CD14-positive monocyte (primary cell): ENCODE results near the gene PTPRD. TPM values are rescaled to one million over a fixed set of nuclear protein-coding genes. Genes with fewer than 3 reads are reported as not detected.

Source experiments
- DNase-seq, 3 donors: peaks; one replicate each; pipeline ENCODE4 v3.0.0-alpha.2; 2011 to 2022
- H2AFZ ChIP-seq: 2 replicates; pipeline ENCODE4 v1.6.0; 2012; ENCODE audit warnings: mild to moderate bottlenecking, low read depth, low read length, inconsistent platforms; ENCODE audit not compliant: insufficient read depth, poor library complexity, severe bottlenecking
- H3K27ac ChIP-seq, 2 donors: 1 replicate in 1 of 2; 2 replicates in 1 of 2; pipeline ENCODE4 v1.5.1; 2012 to 2013; ENCODE audit warnings: low read length in 2 of 2, control low read depth in 1 of 2, inconsistent platforms in 1 of 2, low read depth in 1 of 2, mild to moderate bottlenecking in 1 of 2
- H3K27me3 ChIP-seq, 2 donors: one replicate each; pipeline versions ENCODE4 v1.6.0 to v1.6.1; 2011 to 2013; ENCODE audit warnings: low read length in 2 of 2; ENCODE audit not compliant: control insufficient read depth in 2 of 2, insufficient read depth in 2 of 2
- H3K36me3 ChIP-seq, 2 donors: replicated peaks in 1 of 2; 1 replicate in 1 of 2; 2 replicates in 1 of 2; pipeline versions ENCODE4 v1.5.1 to v1.6.1; 2012 to 2013; ENCODE audit warnings: low read length in 2 of 2, control low read depth in 1 of 2, inconsistent platforms in 1 of 2, mild to moderate bottlenecking in 1 of 2; ENCODE audit not compliant: insufficient read depth in 2 of 2, control insufficient read depth in 1 of 2
- H3K4me1 ChIP-seq, 2 donors: 1 replicate in 1 of 2; 2 replicates in 1 of 2; pipeline versions ENCODE4 v1.5.1 to v1.6.1; 2012 to 2013; ENCODE audit warnings: low read length in 2 of 2, control low read depth in 1 of 2, inconsistent platforms in 1 of 2, mild to moderate bottlenecking in 1 of 2, moderate library complexity in 1 of 2; ENCODE audit not compliant: insufficient read depth in 2 of 2, control insufficient read depth in 1 of 2
- H3K4me2 ChIP-seq: replicated peaks from 2 replicates; pipeline ENCODE3; 2012; ENCODE audit warnings: low read length, moderate library complexity, mild to moderate bottlenecking; ENCODE audit not compliant: poor library complexity, severe bottlenecking; ENCODE audit errors: extremely low read depth
- H3K4me3 ChIP-seq, 3 experiments: fragments of 200-600 bp in 1 of 3; sonication (generic) in 1 of 3; replicated peaks in 1 of 3; 1 replicate in 2 of 3; 2 replicates in 1 of 3; pipeline ENCODE4 v1.5.1; 2011 to 2013; ENCODE audit warnings: low read length in 3 of 3, mild to moderate bottlenecking in 3 of 3, control low read depth in 2 of 3, low read depth in 2 of 3, inconsistent platforms in 1 of 3, moderate library complexity in 1 of 3
- H3K79me2 ChIP-seq: 2 replicates; pipeline ENCODE4 v1.6.0; 2012; ENCODE audit warnings: mild to moderate bottlenecking, control low read depth, inconsistent platforms, low read length, moderate library complexity; ENCODE audit not compliant: insufficient read depth
- H3K9ac ChIP-seq: 2 replicates; pipeline ENCODE4 v1.6.0; 2017; ENCODE audit warnings: low read length, mild to moderate bottlenecking; ENCODE audit not compliant: insufficient read depth, poor library complexity, severe bottlenecking
- H3K9me3 ChIP-seq, 2 donors: replicated peaks in 1 of 2; 1 replicate in 1 of 2; 2 replicates in 1 of 2; pipeline versions ENCODE4 v1.5.1 to v1.6.1; 2012 to 2013; ENCODE audit warnings: low read length in 2 of 2, control low read depth in 1 of 2; ENCODE audit not compliant: control insufficient read depth in 1 of 2, insufficient read depth in 1 of 2
- H4K20me1 ChIP-seq: 2 replicates; pipeline ENCODE4 v1.6.0; 2012; ENCODE audit warnings: mild to moderate bottlenecking, low read length, control low read depth, moderate library complexity; ENCODE audit not compliant: insufficient read depth
- H3K27ac Mint-ChIP-seq, 7 donors: one replicate each; pipeline ENCODE4 v1.8.0; 2020; ENCODE audit warnings: mild to moderate bottlenecking in 7 of 7, mixed read lengths in 7 of 7, moderate library complexity in 6 of 7, inconsistent platforms in 2 of 7
- H3K27me3 Mint-ChIP-seq, 3 donors: one replicate each; pipeline ENCODE4 v1.8.0; 2021 to 2022; ENCODE audit warnings: low read depth in 3 of 3, mild to moderate bottlenecking in 3 of 3, mixed read lengths in 3 of 3, moderate library complexity in 3 of 3, inconsistent platforms in 1 of 3
- H3K36me3 Mint-ChIP-seq, 2 donors: one replicate each; pipeline ENCODE4 v1.8.0; 2020; ENCODE audit warnings: mixed read lengths in 2 of 2, inconsistent platforms in 1 of 2, mild to moderate bottlenecking in 1 of 2
- H3K4me1 Mint-ChIP-seq: one replicate; pipeline ENCODE4 v1.8.0; 2020; ENCODE audit warnings: mild to moderate bottlenecking, mixed read lengths
- H3K4me3 Mint-ChIP-seq, 2 donors: one replicate each; pipeline ENCODE4 v1.8.0; 2020; ENCODE audit warnings: mild to moderate bottlenecking in 2 of 2, mixed read lengths in 2 of 2, moderate library complexity in 1 of 2
- H3K9me3 Mint-ChIP-seq, 7 donors: one replicate each; pipeline ENCODE4 v1.8.0; 2020 to 2022; ENCODE audit warnings: mixed read lengths in 7 of 7, mild to moderate bottlenecking in 6 of 7, moderate library complexity in 6 of 7, inconsistent platforms in 2 of 7
- CTCF ChIP-seq: fragments of 200-600 bp; IDR thresholded peaks from one replicate; pipeline ENCODE4 v1.8.0; 2022; ENCODE audit warnings: antibody characterized with exemption, mild to moderate bottlenecking
- WGBS: methylation state at CpG from one replicate; pipeline ENCODE4 v1.1.5; 2013; ENCODE audit warnings: missing lambda C conversion rate; ENCODE audit not compliant: insufficient coverage; 5-methylcytosine and 5-hydroxymethylcytosine counted together
- intact Hi-C, 2 donors: fragments of 100-400 bp; cut with micrococcal nuclease; formaldehyde crosslinking; loops; one replicate each; pipeline versions ENCODE4 v1.15.0 to v1.15.1; 2023
- polyA plus RNA-seq, 3 donors: library from polyadenylated mRNA; depleted of rRNA in 1 of 3; unstranded in 2 of 3; stranded (reverse) in 1 of 3; fragments of 300-500 nt in 2 of 3; fragments of >200 nt in 1 of 3; fragmentation: Illumina TruSeq in 2 of 3; gene quantifications; 1 replicate in 2 of 3; 2 replicates in 1 of 3; pipeline ENCODE4 v1.2.3, GENCODE V29; 2012 to 2021

PTPRD gene
- polyA plus RNA-seq, 3 donors, result not detected

- intact Hi-C loops, result no loop called here
- H3K27ac ChIP-seq, result no peak overlapping the region
- WGBS, result no CpG with 5 or more reads among the region's 4 CpGs
- no peaks in the 10 kb centered on the region for H3K36me3 ChIP-seq
- H3K27me3 Mint-ChIP-seq, result no peaks in the 10 kb centered on the region
- H3K4me2 ChIP-seq, result no peak overlapping the region
- DNase-seq, result no peak
- H3K36me3 Mint-ChIP-seq, result no peaks in the 10 kb centered on the region
- H3K4me3 Mint-ChIP-seq, result no peak overlapping the region
- no peaks in the 10 kb centered on the region for H3K4me1 ChIP-seq
- H3K9me3 Mint-ChIP-seq, result peaks cover 0 to 3% (median 0%) of the 10 kb centered on the region in 7 donors
- H3K4me1 Mint-ChIP-seq, result no peaks in the 10 kb centered on the region
- H3K4me3 ChIP-seq, result no peak overlapping the region
- H3K79me2 ChIP-seq, result no peaks in the 10 kb centered on the region
- no peaks in the 10 kb centered on the region for H3K27me3 ChIP-seq
- TF ChIP-seq CTCF, result no peak
- H2AFZ ChIP-seq, result no peak overlapping the region
- no peaks in the 10 kb centered on the region for H4K20me1 ChIP-seq
- H3K9me3 ChIP-seq, result no peaks in the 10 kb centered on the region
- no peak overlapping the region for H3K9ac ChIP-seq
- no peak overlapping the region for H3K27ac Mint-ChIP-seq
These were observed 500.0 kb downstream of the PTPRD start for GRCh38 chr9:10112798-10113197.

- 83% methylated on average over 1 of the region's 2 CpGs for WGBS
- H3K4me3 Mint-ChIP-seq, result no peak overlapping the region
- H3K27me3 ChIP-seq, result no peaks in the 10 kb centered on the region
- no peaks in the 10 kb centered on the region for H3K9me3 ChIP-seq
- no peaks in the 10 kb centered on the region for H3K4me1 Mint-ChIP-seq
- no peak overlapping the region for H2AFZ ChIP-seq
- H3K4me1 ChIP-seq, result no peaks in the 10 kb centered on the region
- no peak overlapping the region for H3K27ac Mint-ChIP-seq
- no peaks in the 10 kb centered on the region for H4K20me1 ChIP-seq
- no peak overlapping the region for H3K4me3 ChIP-seq
- TF ChIP-seq CTCF, result no peak
- DNase-seq, result no peak
- H3K27ac ChIP-seq, result no peak overlapping the region
- no peaks in the 10 kb centered on the region for H3K79me2 ChIP-seq
- H3K36me3 Mint-ChIP-seq, result no peaks in the 10 kb centered on the region
- peaks cover 0 to 3% (median 0%) of the 10 kb centered on the region in 7 donors for H3K9me3 Mint-ChIP-seq
- no peaks in the 10 kb centered on the region for H3K36me3 ChIP-seq
- intact Hi-C loops, result no loop called here
- no peak overlapping the region for H3K4me2 ChIP-seq
- H3K9ac ChIP-seq, result no peak overlapping the region
- H3K27me3 Mint-ChIP-seq, result no peaks in the 10 kb centered on the region
These were observed 500.7 kb downstream of the PTPRD start for GRCh38 chr9:10112070-10112469.
